ENCODE data around the gene SEC14L3. TPM values are rescaled to one million over a fixed set of nuclear protein-coding genes. Genes with fewer than 3 reads are reported as not detected.

The SEC14L3 gene
- total and polyA plus RNA-seq, 10 of the 15 experiments (the other 5 are each of a cell fraction or from before 2014, with no cell fraction given), result 0.03 TPM; not detected in 9

DNA sequence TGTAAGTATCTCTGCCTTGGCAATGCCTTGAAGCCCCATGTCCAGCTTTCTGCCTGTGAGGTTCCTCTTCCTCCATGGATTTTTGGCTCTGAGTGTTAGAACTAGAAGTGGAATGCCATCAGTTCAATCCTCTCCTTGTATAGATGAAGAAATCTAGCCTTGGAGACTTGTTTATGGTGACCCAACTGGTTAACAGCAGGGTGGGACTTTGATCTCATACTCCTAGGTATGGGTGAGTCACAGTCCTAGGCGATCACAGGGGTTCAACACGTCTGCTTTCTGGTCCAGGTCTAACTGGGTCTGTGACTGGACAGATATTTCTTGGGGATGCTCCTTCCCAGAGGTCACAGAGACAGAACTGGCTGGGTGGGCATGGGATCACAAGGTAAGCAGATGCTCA lies 55.4 kb downstream of the SEC14L3 start:
- Histone ChIP-seq H3K9me3 (replicated peaks; ENCODE audit: control insufficient read depth, insufficient read depth, low read length) (no peaks in the 10 kb centered on the region), H3K4me3 (no peak overlapping the region), H3K4me2 (ENCODE audit: control insufficient read depth, insufficient read depth) (no peak overlapping the region), H4K20me1 (ENCODE audit: control insufficient read depth, insufficient read depth) (no peaks in the 10 kb centered on the region), H3K27me3 (replicated peaks in 1 of 2; ENCODE audit: control insufficient read depth in 2 of 2, insufficient read depth in 2 of 2, low read length in 1 of 2) (no peaks in the 10 kb centered on the region), H3K79me2 (ENCODE audit: control insufficient read depth, insufficient read depth, low read length) (peaks cover 2% of the 10 kb centered on the region), H2AFZ (ENCODE audit: control insufficient read depth, low read depth, low read length) (no peak overlapping the region), H3K36me3 (ENCODE audit: control insufficient read depth in 2 of 2, insufficient read depth in 2 of 2, low read length in 1 of 2) (peaks cover 0 to 17% of the 10 kb centered on the region in 2 experiments; a peak in 2 of 4 replicates), H3K9ac (ENCODE audit: control insufficient read depth, insufficient read depth, low read length) (no peak overlapping the region), H3K4me1 (ENCODE audit: control insufficient read depth, insufficient read depth, low read length) (no peaks in the 10 kb centered on the region), H3K27ac (ENCODE audit: control insufficient read depth, insufficient read depth) (no peak overlapping the region)
- in situ Hi-C loops (cut with MboI) (no loop called here), intact Hi-C loops (cut with micrococcal nuclease; ENCODE audit: unreplicated experiment) (no loop called here)
- DNase-seq (ENCODE audit: low read depth, low spot score) (no peak), ATAC-seq (no peak), FAIRE-seq (no peak)
- TF ChIP-seq, protein P1, sequence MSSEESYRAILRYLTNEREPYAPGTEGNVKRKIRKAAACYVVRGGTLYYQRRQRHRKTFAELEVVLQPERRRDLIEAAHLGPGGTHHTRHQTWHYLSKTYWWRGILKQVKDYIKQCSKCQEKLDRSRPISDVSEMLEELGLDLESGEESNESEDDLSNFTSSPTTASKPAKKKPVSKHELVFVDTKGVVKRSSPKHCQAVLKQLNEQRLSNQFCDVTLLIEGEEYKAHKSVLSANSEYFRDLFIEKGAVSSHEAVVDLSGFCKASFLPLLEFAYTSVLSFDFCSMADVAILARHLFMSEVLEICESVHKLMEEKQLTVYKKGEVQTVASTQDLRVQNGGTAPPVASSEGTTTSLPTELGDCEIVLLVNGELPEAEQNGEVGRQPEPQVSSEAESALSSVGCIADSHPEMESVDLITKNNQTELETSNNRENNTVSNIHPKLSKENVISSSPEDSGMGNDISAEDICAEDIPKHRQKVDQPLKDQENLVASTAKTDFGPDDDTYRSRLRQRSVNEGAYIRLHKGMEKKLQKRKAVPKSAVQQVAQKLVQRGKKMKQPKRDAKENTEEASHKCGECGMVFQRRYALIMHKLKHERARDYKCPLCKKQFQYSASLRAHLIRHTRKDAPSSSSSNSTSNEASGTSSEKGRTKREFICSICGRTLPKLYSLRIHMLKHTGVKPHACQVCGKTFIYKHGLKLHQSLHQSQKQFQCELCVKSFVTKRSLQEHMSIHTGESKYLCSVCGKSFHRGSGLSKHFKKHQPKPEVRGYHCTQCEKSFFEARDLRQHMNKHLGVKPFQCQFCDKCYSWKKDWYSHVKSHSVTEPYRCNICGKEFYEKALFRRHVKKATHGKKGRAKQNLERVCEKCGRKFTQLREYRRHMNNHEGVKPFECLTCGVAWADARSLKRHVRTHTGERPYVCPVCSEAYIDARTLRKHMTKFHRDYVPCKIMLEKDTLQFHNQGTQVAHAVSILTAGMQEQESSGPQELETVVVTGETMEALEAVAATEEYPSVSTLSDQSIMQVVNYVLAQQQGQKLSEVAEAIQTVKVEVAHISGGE (CRISPR knock-in tag; IDR thresholded peaks at IDR 0.05), result no peak
- TF ChIP-seq IKZF2 (IDR thresholded peaks at IDR 0.05) (no peak), SMARCA5 (IDR thresholded peaks at IDR 0.05) (no peak), ZSCAN29 (IDR thresholded peaks at IDR 0.05) (no peak), PML (IDR thresholded peaks at IDR 0.05; ENCODE audit: low read length) (no peak), NR2C2 (IDR thresholded peaks at IDR 0.05; ENCODE audit: borderline replicate concordance, control insufficient read depth, insufficient read length, low read depth) (no peak), ZNF384 (IDR thresholded peaks at IDR 0.05; ENCODE audit: borderline replicate concordance, low read depth, low read length) (no peak), CHD4 (IDR thresholded peaks at IDR 0.05) (no peak), BACH1 (IDR thresholded peaks at IDR 0.05; ENCODE audit: borderline replicate concordance) (no peak), CREM (IDR thresholded peaks at IDR 0.05; ENCODE audit: low read depth) (no peak)
- TF ChIP-seq, protein P2, sequence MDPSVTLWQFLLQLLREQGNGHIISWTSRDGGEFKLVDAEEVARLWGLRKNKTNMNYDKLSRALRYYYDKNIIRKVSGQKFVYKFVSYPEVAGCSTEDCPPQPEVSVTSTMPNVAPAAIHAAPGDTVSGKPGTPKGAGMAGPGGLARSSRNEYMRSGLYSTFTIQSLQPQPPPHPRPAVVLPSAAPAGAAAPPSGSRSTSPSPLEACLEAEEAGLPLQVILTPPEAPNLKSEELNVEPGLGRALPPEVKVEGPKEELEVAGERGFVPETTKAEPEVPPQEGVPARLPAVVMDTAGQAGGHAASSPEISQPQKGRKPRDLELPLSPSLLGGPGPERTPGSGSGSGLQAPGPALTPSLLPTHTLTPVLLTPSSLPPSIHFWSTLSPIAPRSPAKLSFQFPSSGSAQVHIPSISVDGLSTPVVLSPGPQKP (IDR thresholded peaks at IDR 0.05; ENCODE audit: low read depth, low read length), result no peak
- ChIA-PET RAD21 (ENCODE audit: unreplicated experiment) (no interaction called here), CTCF (no interaction called here), SMC1A (ENCODE audit: uncharacterized antibody, unreplicated experiment) (no interaction called here), POLR2A (no interaction called here)
- 100% methylated on average over 2 of the region's 2 CpGs for WGBS (ENCODE audit: insufficient coverage, insufficient replicate concordance, low lambda C conversion rate, missing lambda C conversion rate)
- BruUV-seq (replicated peaks), result no TSS peak

Measured in GM12878 (cell line).